CD4-positive, alpha-beta T cell treated with Interferon gamma for 1 hour (primary cell): ENCODE measurements around the gene ERCC1.
A peak's percentile ranks its signal among the peaks of the same experiment; 100 is the strongest.

ENCODE experiments used
- DNase-seq: peaks from one replicate; pipeline ENCODE4 v3.0.0-alpha.2; 2020

The ERCC1 gene

GRCh38 chr19:45403781-45404556 lies 19.7 kb downstream of the ERCC1 start:
- peak; percentile 54 for DNase-seq

- no peak for DNase-seq
Observed at GRCh38 chr19:45403272-45403671, 20.4 kb downstream of the ERCC1 start.

- peak; percentile 26 for DNase-seq
Observed at GRCh38 chr19:45402298-45403061, 21.2 kb downstream of the ERCC1 start.

GRCh38 chr19:45401815-45402214 lies 21.9 kb downstream of the ERCC1 start:
- DNase-seq = no peak

GRCh38 chr19:45400192-45400591 lies 23.5 kb downstream of the ERCC1 start:
- no peak for DNase-seq

GRCh38 chr19:45395821-45396617 lies 27.7 kb downstream of the ERCC1 start:
- no peak for DNase-seq

- no peak for DNase-seq
Observed at GRCh38 chr19:45391871-45392665, 31.6 kb downstream of the ERCC1 start.

GRCh38 chr19:45391346-45391745 lies 32.4 kb downstream of the ERCC1 start:
- no peak for DNase-seq

- no peak for DNase-seq
Observed at GRCh38 chr19:45385392-45386221, 38.1 kb downstream of the ERCC1 start.

GRCh38 chr19:45382426-45382825 lies 41.3 kb downstream of the ERCC1 start:
- DNase-seq = no peak

- no peak for DNase-seq
Observed at GRCh38 chr19:45380107-45380506, 43.6 kb downstream of the ERCC1 start.

GRCh38 chr19:45376045-45376724 lies 47.5 kb downstream of the ERCC1 start:
- no peak for DNase-seq

GRCh38 chr19:45370410-45371204 lies 53.1 kb downstream of the ERCC1 start, which contains the start of gene ERCC2:
Gene ERCC2 (minus strand): TSS chr19:45370573. CDS start chr19:45370540, 33 bp downstream.
- DNase-seq = peak; percentile 98

- DNase-seq = no peak
Observed at GRCh38 chr19:45368737-45369340, 54.9 kb downstream of the ERCC1 start.

GRCh38 chr19:45368127-45368526 lies 55.6 kb downstream of the ERCC1 start:
- no peak for DNase-seq

GRCh38 chr19:45364696-45365095 lies 59.0 kb downstream of the ERCC1 start:
- no peak for DNase-seq

GRCh38 chr19:45363861-45364459 lies 59.8 kb downstream of the ERCC1 start:
- no peak for DNase-seq

- no peak for DNase-seq
Observed at GRCh38 chr19:45362291-45362690, 61.4 kb downstream of the ERCC1 start.

GRCh38 chr19:45361608-45362007 lies 62.1 kb downstream of the ERCC1 start:
- DNase-seq = no peak
